Loucy (cell line): ENCODE measurements around the gene NAGPA.

Experiments
- H2AFZ ChIP-seq: fragments of 200-600 bp; sonication (generic); 2 replicates; pipeline ENCODE4 v1.6.0; 2016; ENCODE audit warnings: antibody characterized with exemption, mild to moderate bottlenecking, low read length, moderate library complexity
- H3F3A ChIP-seq: fragments of 200-600 bp; 2 replicates; pipeline ENCODE4 v1.6.0; 2016; ENCODE audit warnings: antibody characterized with exemption, low read depth, mild to moderate bottlenecking
- H3K27me3 ChIP-seq: fragments of 200-600 bp; sonication (generic); 2 replicates; pipeline ENCODE4 v1.6.1; 2014; ENCODE audit warnings: low read length, mild to moderate bottlenecking; ENCODE audit not compliant: insufficient read depth, poor library complexity, severe bottlenecking
- H3K36me3 ChIP-seq: fragments of 200-600 bp; sonication (generic); 2 replicates; pipeline ENCODE4 v1.6.1; 2016; ENCODE audit warnings: low read length; ENCODE audit not compliant: insufficient read depth
- H3K4me1 ChIP-seq: fragments of 200-600 bp; sonication (generic); 2 replicates; pipeline ENCODE4 v1.5.1; 2014; ENCODE audit warnings: low read length, mild to moderate bottlenecking; ENCODE audit not compliant: insufficient read depth, poor library complexity, severe bottlenecking
- H3K4me2 ChIP-seq: fragments of 200-600 bp; sonication (generic); 2 replicates; pipeline ENCODE4 v1.6.0; 2014; ENCODE audit warnings: antibody characterized with exemption, low read length, low read depth, mild to moderate bottlenecking; ENCODE audit not compliant: poor library complexity, severe bottlenecking
- H3K4me3 ChIP-seq: fragments of 200-600 bp; sonication (generic); 2 replicates; pipeline ENCODE4 v1.5.1; 2014; ENCODE audit warnings: low read length, mild to moderate bottlenecking, mixed read lengths; ENCODE audit not compliant: poor library complexity, severe bottlenecking
- H3K79me2 ChIP-seq: fragments of 200-600 bp; sonication (generic); 2 replicates; pipeline ENCODE4 v1.6.1; 2014; ENCODE audit warnings: low read length; ENCODE audit not compliant: insufficient read depth
- H3K9ac ChIP-seq: fragments of 200-600 bp; sonication (generic); 2 replicates; pipeline ENCODE4 v1.6.0; 2014; ENCODE audit warnings: mild to moderate bottlenecking, low read depth, low read length, moderate library complexity; ENCODE audit not compliant: poor library complexity, severe bottlenecking
- H3K9me2 ChIP-seq: fragments of 200-600 bp; sonication (generic); replicated peaks from 2 replicates; pipeline ENCODE4 v1.6.1; 2016; ENCODE audit warnings: low read depth, low read length, mixed read lengths
- H3K9me3 ChIP-seq: fragments of 200-600 bp; sonication (generic); 2 replicates; pipeline ENCODE4 v1.6.1; 2014; ENCODE audit warnings: mild to moderate bottlenecking, antibody characterized with exemption, low read length, low read depth; ENCODE audit not compliant: insufficient read depth
- H4K20me1 ChIP-seq: fragments of 200-600 bp; sonication (generic); 2 replicates; pipeline ENCODE4 v1.6.0; 2014; ENCODE audit warnings: antibody characterized with exemption, low read length, mild to moderate bottlenecking; ENCODE audit not compliant: insufficient read depth, poor library complexity, severe bottlenecking
- EZH2phosphoT487 ChIP-seq: fragments of 200-600 bp; IDR thresholded peaks from 2 replicates; pipeline ENCODE4 v1.6.1; 2018; ENCODE audit warnings: antibody characterized with exemption, mild to moderate bottlenecking, moderate library complexity, borderline replicate concordance
- TF ChIP-seq, protein P1 (sequence below): fragments of 200-600 bp; sonication (generic); conservative IDR thresholded peaks from 2 replicates; pipeline ENCODE4 v1.5.1; 2014; ENCODE audit warnings: mild to moderate bottlenecking, antibody characterized with exemption, low read length

NAGPA gene

DNA sequence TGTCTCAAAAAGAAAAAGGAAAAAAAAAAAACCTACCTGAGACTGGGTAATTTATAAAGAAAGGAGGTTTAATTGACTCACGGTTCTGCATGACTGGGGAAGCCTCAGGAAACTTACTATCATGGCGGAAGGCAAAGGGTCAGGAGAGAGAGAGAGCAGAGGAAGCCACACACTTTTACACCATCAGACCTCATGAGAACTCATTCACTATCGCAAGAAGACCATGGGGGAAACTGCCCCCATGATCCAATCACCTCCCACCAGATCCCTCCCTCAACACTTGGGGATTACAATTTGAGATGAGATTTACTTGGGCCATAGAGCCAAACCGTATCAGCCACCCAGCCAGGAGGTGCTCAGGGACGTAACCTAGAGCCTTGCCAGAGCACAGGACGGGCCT lies 20.8 kb downstream of the NAGPA start:
- Histone ChIP-seq H3K4me2 (no peak overlapping the region), H4K20me1 (no peaks in the 10 kb centered on the region), H3K9me2 (no peaks in the 10 kb centered on the region), H3K79me2 (no peaks in the 10 kb centered on the region), H3K27me3 (no peaks in the 10 kb centered on the region), H3K9me3 (no peaks in the 10 kb centered on the region), H3K36me3 (no peaks in the 10 kb centered on the region), H3K4me1 (no peaks in the 10 kb centered on the region), H2AFZ (no peak overlapping the region), H3K4me3 (no peak overlapping the region), H3K9ac (no peak overlapping the region), H3F3A (no peaks in the 10 kb centered on the region)
- TF ChIP-seq, protein P1, sequence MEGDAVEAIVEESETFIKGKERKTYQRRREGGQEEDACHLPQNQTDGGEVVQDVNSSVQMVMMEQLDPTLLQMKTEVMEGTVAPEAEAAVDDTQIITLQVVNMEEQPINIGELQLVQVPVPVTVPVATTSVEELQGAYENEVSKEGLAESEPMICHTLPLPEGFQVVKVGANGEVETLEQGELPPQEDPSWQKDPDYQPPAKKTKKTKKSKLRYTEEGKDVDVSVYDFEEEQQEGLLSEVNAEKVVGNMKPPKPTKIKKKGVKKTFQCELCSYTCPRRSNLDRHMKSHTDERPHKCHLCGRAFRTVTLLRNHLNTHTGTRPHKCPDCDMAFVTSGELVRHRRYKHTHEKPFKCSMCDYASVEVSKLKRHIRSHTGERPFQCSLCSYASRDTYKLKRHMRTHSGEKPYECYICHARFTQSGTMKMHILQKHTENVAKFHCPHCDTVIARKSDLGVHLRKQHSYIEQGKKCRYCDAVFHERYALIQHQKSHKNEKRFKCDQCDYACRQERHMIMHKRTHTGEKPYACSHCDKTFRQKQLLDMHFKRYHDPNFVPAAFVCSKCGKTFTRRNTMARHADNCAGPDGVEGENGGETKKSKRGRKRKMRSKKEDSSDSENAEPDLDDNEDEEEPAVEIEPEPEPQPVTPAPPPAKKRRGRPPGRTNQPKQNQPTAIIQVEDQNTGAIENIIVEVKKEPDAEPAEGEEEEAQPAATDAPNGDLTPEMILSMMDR, result no peak
- no peak for TF ChIP-seq EZH2phosphoT487

DNA sequence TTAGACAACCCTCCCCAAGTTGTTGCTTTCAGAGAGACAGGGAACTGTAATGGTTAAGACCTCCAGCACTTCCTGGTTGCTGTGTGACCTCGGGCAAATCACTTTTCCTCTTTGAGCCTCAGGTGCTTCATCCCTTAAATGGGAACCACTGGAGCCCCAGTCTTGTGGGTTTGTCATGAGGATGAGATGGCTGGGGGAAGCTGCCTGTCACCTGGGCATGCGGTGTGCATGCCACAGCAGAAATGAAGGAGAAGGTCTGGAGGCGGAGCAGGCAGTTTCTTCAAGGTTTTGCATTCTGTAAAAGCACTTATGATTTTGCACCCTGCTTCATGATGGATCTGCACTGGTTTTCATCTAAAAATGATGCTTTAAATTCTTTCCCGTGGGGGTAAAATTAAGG lies 22.1 kb downstream of the NAGPA start:
- Histone ChIP-seq H3K9me2 (no peaks in the 10 kb centered on the region), H3K9me3 (no peaks in the 10 kb centered on the region), H3K27me3 (no peaks in the 10 kb centered on the region), H3K4me3 (no peak overlapping the region), H2AFZ (no peak overlapping the region), H3K4me1 (no peaks in the 10 kb centered on the region), H3K9ac (no peak overlapping the region), H3K4me2 (no peak overlapping the region), H3K79me2 (no peaks in the 10 kb centered on the region), H4K20me1 (no peaks in the 10 kb centered on the region), H3K36me3 (no peaks in the 10 kb centered on the region), H3F3A (no peaks in the 10 kb centered on the region)
- no peak for TF ChIP-seq EZH2phosphoT487
- TF ChIP-seq, protein P1, result no peak

DNA sequence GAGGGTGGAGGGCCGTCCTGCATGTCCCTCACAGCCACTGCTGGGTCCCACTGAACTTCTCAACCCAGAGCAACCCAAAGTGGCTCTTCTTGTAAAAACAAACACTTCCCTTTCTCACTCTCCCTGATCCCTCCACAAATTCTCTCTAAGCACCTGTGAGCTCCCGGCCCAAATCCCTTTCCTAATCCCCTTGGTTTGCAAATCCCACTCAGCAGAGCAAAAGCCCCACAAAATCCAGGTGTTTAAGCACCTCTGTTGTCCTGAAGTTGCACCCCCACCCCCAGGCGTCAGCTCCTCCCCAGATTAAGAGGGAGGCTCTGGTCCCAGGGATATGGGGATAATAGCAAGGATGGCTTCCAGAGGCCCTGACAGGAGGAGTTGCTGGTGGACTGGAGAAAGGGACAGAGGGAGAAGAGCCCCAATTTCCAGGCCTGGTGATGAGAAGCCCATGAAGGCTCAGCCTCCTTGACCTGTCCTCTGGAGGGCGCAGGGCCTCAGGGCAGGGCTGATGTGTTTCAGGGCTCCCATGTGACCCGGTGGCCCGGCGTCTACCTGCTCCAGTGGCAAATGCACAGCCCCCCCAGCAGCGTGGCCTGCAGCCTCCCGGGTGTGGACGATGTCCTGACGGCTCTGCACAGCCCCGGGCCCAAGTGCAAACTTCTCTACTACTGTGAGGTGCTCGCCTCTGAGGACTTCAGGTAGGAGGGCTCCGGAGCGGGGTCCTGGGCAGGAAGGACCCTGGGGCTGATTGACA lies 23.0 kb downstream of the NAGPA start:
- no peak for TF ChIP-seq EZH2phosphoT487
- TF ChIP-seq, protein P1, result no peak
- H2AFZ ChIP-seq, result no peak overlapping the region; the same call in 1 of the 2 replicates
- H4K20me1 ChIP-seq, result no peaks in the 10 kb centered on the region
- H3K9me2 ChIP-seq, result no peaks in the 10 kb centered on the region
- no peaks in the 10 kb centered on the region for H3F3A ChIP-seq
- H3K4me2 ChIP-seq, result no peak overlapping the region
- no peaks in the 10 kb centered on the region for H3K27me3 ChIP-seq
- no peaks in the 10 kb centered on the region for H3K4me1 ChIP-seq
- H3K9me3 ChIP-seq, result no peaks in the 10 kb centered on the region
- H3K4me3 ChIP-seq, result no peak overlapping the region
- no peak overlapping the region for H3K9ac ChIP-seq
- no peaks in the 10 kb centered on the region for H3K36me3 ChIP-seq
- no peaks in the 10 kb centered on the region for H3K79me2 ChIP-seq
